GM21528 (cell line): ENCODE results near the gene PARVG.
"Not testable (repeated sequence)": the region's sequence is repeated elsewhere in the genome, so short reads cannot be mapped to it uniquely, and the experiment has no call there.

Experiments used
- ATAC-seq: cut with Tn5 transposase; IDR thresholded peaks from one replicate; pipeline ENCODE4 v1.9.1; 2021; ENCODE audit warnings: mild to moderate bottlenecking, moderate library complexity; ENCODE audit not compliant: unreplicated experiment, low FRiP score

The PARVG gene

DNA sequence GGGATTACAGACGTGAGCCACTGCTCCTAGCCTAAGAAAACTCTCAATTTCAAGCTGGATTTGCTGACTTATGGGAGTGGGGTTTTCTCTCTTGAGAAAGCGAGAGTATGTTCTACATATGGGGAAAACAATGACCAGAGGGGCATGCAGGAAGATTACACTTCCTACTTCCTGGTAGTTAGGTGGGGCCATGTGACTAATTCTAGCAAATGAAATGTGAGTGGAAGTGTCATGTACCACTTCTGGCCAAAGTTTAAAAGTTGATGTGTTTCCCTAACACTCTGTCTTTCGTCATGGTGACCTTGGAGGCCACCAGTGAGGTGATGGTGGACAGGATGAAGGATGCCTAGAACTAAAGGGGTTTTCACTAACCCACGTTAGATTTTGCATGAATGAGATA, 50.5 kb downstream of the PARVG start:
- no peak for ATAC-seq

DNA sequence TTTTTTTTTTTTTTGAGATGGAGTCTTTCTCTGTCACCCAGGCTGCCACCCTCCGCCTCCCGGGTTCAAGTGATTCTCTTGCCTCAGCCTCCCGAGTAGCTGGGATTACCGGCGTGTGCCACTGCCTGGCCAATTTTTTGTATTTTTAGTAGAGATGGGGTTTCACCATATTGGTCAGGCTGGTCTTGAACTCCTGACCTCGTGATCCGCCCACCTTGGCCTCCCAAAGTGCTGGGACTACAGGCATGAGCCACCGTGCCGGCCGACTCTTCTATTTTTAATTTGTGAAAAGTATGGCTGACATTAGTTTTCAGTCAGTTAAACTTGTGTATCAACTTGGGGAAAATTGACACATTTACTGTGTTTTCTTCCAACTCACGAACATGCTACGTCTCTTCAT, 53.6 kb downstream of the PARVG start:
- ATAC-seq, result not testable (repeated sequence)

DNA sequence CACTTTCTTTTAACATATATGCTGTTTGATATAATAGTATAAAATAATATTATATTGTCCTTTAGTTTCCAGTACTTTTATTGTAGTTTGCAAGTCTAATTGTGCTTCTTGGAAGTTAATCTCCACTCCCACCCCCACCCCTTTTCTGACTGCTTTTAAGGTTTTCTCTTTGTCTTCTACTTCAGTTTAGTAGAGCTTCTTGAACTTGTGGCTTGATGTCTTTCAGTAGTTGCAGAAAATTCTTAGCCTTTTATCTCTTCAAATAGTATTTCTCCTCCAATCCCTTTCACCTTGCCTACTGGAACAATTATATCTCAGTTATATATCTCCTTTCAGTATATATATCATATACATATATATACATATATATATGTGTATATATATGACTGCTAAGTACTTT, 56.6 kb downstream of the PARVG start:
- no peak for ATAC-seq

DNA sequence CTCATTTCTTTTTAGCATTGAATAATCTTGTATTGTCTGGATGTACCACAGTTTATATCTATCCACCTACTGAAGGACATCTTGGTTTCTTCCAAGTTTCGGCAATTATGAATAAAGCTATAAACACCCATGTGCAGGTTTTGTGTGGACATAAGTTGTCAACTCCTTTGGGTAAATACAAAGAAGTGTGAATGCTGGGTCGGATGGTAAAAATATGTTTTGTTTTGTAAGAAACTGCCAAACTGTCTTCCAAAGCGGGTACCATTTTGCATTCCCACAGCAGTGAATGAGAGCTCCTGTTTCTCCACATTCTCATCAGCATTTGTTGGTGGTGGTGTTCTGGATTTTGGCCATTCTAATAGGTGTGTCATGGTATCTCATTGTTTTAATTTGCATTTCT, 60.4 kb downstream of the PARVG start:
- not testable (repeated sequence) for ATAC-seq

DNA sequence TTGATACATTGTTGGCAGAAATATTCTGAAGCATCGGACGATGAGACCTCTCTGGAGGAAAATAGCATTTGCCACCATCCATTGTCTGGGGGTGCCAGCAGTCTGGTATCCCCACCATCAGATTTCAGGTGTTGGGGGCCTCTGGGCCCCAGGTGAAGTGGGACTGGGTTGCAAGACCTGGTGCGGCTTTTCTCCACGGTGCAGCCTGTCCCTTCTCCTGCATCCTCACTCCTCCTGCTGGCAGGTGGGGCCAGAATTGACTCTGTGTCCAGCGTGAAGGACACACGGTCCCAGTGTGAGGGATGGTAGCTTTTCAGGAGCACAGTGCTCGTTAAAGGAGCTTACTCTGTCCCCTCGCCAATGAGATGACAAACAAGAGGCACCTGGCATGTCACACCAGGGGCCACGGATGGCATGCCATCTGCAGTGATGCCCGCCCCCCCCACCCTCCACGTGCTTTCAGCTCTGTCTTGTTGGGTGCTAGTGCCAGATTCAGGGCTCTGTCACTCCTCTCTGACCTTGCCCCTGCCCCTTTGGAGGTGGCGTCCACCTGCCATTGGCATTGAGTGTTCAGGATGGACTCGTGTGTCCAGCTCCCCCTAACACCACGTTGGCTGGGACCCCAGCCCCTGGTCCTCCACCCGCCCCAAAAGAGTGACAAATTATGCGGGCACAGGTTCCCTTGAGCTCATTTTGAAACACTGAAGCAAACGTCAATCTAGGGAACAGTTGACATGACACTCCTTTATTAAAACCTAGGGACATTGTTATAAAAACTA, 62.4 kb downstream of the PARVG start:
- ATAC-seq, result no peak

DNA sequence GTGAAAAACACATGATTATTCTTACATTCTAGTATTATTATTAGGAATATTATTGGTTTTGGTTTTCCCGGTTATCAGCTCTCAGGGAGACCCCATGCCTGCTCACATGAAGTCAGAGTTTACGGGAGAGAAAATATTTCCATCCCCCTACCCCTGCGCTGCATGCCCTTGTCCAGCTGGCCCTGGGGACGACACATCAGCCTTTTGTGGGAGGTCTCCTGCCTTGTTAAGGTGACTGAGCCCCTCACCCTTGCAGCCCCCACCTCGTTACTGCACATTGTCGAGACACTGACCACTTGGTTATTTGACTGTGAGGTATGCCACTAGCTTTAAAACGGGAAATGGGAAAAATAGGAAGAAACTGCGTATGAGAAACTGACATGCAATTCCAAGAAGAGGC, 63.0 kb downstream of the PARVG start:
- no peak for ATAC-seq

DNA sequence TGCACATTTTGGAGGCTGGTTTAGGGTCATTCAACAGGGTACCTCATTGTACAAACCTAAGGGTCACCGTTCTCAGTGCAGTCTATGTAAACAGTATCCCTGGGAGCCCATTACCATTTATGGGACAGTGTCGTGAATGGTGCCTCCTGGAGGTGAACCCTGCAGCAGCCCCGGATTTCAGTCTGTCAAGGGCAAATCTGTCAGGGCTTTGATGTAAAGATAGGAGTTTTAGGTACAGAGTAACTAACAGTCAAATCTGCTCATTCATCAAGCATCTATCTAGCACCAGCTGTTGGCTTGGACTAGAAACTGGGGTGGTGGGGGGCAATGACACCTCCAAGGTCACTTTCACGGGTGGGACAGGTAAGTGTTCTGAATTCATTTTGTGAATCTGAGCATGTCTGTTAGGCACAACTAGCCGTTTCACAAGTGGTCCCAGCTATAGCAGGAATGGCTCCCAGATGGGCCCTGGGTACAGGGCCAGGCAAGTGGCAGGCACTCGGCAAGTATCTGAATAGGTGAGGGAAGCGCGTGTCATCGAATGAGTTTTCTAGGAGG, 63.6 kb downstream of the PARVG start:
- no peak for ATAC-seq

DNA sequence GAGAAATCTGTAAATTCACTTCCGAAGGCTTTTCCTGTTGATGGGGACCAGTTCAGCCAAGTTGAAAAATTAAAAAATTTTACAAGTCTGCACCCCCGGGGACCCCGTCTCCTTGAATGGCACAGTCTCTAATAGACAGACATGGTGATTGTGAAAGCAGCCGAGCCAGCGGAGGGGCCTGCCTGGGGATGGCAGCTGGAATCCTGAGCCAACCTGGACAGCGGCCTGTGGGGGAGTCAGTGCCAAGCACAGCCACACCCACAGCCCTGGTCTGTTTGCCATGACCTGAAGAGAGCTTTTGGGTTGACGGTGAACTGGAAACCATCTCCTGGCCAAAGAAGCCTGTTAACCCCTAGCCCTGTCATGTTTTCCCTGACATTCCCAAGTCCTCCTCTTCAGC, 64.7 kb downstream of the PARVG start:
- ATAC-seq, result no peak

DNA sequence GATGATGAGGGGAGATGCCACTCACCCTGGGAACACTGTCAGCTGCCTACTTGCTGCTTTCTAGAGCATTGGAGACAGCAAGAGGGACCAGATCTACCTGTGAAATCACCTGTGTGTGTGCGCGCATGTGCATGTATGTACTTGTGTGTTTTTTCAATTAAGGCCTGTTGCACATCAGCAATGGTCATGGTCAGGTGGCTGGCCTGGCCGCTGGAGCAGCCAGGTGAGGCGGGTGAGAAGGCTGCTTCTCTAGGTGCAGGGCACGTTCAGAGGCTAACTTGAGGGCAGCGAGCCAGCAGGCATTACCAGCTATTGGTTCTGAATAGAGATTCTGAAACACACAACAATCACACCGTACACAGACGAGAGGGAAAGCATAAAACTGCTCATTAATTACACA, 65.1 kb downstream of the PARVG start:
- ATAC-seq, result no peak

DNA sequence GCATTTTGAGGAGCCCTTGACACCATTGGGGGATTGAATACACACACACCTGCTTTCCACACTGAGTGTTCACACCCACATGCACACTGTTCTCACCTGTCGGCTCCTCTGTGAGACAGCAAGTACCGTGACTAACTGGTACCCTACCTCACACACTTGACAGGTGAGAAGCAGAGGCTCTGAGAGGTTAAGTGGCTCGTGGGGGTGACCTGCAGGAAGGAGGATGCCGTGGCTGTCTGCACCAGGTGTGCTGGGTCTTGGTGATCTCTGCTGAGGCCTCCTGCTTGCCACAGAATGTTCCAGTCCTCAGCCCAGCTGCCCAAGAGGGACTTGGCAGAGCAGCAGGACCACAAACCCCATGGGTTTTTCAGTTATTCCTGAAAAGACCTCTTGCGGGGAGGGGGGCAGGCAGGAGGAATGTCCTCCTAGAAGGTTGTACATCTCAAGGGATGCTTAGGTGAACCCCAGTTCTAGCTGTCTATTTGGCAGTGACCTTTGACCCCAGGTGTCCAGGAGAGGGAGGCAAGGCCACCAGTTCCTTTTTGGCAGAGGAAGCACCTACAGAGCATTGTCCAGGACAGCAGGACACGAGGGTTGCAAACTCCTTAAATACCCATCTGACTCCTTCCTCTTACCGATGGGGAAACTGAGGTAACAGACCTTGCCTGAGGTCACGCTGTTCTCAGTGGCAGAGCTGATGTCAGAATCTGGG, 66.0 kb downstream of the PARVG start:
- no peak for ATAC-seq

DNA sequence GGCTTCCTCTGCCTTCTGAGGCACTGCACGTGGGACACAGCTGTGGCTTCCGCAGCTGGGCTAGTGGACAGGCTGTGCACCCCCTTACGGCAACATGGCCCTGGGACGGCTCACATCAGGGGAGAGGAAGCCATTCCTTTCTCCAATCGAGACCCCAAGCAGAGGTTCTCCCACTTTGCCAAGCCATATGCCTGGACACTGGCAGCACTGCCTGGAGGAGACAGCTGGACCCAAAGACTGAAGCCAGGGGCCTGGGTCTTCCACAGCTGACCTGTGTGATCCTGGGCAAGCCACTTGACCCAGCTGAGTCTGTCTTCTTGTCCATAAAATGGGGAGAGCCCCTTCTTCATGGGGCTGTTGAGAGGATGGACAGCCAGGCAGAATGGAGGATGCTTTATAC, 66.6 kb downstream of the PARVG start:
- no peak for ATAC-seq

DNA sequence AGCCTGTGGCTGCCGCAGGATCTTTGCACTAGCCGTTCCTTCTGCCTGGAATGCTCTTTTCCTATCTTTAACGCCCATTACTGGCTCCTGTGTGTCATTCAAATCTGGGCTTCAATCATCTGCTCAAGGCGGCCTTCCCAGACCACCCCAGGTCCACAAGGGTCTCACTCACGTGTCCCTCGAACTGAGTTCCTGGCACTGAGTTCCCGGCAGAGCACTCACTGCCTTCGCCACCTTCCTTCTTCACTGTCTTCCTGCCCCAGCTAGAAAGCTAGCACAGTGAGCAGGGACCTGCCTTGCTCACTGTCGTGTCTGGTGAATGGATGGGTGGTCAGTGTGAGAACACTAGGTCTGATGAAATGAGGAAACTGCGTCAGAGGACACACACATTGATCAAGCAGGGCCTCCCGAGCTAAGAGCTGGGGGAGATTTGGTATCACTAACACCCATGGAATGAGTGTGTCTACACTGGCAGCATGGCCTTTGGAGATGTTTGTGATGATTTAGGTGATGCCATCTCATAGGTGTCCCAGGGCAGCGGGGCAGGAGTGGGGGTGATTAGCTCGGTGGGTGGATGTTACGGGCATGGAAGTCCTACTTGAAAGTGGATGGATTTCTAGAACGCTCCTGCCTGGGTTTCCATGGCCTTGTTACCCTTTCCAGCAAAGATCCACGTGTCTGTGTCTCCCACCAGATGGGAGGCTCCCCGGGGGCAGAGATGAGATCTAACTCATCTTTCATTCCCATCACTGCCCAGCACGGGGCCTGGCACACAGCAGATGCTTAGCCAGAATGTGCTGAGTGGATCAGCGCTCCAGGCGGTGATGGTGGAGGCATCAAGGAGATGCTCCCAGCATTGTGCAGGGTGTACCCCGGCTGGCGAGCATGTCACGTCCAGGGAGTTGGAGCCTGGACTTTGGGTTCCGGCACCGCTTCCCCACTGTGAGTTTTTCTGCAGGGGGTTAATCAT, 67.5 kb downstream of the PARVG start:
- ATAC-seq, result no peak

DNA sequence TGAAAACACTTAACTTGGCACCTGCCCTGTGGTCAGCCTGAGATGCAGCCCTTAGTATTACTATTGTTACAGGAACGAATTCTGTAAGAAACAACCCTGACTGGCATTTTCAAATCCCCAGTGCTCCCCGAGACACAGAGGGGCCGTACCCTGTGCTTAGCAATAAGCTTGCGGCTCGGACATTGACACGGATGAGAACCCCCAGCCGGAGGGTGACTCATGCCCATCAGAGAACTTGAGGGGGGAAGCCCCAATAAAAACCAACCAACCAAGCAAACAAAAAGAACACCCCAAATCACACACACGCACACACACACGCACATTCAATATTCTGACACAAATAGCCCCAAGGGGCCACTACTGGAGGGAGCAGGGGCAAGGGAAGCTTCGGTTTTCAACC, 68.2 kb downstream of the PARVG start:
- ATAC-seq, result no peak

DNA sequence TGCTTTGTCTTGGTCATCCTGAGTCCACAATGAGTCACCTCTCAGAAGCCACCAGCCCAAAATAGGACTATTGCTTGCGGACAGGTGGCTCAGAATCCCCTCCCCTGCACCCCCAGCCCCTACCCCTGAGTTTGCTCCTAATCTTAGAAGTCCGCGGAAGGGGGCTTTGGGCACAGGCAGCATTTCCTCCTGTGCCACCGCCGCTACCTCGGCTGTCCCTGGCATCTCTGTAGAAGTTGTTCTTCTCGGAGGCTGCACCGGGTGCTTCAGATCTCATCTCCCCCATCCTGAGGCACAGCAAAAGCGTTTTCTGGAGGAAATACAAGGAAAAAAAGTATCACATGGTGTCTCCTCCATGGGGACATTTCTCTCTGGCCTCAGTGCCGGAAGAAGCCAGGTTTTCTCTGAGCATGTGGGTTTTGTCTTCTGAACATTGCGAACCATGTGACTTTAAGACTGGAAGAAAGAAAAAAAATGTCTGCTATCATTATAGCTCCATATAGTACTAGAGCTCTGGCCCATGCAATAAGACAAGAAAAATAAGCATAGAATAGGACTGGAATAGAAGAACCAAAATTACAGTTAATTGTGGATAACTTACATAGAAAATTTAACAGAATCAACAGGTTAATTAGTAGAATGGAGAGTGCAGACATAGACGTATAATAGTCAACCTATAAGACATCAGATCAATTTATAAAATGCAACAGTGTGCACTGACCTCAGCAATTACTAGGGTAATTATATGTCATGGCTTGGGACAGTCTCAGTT, 68.8 kb downstream of the PARVG start:
- no peak for ATAC-seq

DNA sequence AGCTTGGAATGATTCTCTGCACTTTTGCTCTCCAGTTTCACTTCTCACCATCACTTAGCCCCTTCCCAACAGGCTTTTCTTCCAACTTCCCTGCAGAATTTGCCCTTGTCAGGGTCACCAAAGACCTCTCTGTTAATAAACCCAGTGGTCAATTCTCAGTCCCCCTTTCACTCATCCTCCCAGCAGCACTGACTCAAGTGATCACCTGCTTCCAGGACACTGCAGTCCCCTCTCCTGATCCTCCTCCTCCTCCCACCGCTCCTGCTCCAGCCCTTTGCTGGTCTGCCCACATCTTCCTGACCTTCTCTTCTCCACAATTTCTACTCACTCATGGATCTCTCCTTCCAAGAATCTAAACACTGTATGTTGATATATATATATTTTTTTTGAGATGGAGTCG, 74.1 kb downstream of the PARVG start:
- no peak for ATAC-seq

DNA sequence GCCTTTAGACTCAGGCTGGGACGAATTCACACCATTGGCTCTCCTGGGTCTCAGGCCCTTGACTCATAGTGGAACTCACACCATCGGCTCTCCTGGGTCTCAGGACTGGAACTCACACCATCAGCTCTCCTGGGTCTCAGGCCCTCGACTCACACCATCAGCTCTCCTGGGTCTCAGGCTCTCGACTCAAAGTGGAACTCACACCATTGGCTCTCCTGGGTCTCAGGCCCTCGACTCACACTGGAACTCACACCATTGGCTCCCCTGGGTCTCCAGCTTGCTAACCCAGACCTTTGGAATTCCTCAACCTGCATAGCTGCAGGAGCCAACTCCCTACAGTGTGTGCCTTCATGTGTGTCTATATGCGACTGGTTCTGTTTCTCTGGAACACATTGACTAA, 75.4 kb downstream of the PARVG start:
- ATAC-seq, result no peak

DNA sequence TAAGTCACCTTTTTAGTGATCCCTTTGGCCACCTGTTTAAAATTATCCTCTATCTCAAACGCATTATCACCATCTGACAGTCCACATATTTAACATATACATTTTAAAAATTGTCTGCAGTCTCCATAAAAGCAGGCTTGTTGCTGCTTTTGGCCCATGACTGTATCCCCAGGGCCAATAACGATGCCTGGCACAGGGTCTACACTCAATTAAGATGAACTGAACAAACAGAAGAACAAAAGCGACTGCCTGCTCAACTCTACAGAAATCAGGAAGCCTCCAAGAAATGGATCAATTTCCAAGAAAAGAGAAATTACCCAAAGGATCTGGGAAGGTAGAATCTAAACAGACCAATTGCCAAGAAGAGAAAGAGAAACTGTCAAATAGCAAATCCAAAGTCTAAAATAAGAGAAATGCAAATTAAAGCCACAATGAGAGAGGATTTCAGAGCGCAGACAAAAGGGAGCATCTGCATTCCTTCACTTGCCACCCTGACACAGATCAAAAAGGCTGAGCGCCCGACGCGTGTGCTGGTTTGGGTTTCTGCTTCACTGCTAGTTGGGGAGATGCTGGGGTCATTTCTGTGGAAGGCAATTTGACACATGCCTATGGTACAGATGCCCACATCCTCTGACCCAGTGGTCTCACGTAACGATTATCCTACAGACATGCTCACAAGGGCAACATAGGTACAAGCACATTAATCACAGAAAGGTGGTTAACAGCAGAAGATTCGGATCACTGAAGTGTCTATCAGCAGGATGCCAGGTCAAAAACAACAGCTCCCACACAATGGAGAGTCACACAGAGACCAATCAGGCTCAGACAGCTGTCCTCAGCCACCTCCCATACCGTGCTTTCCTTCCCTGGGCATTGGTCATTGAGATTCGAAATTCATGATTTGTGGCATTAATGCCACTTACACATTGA, 76.1 kb downstream of the PARVG start:
- ATAC-seq, result no peak
